Adrenal gland (tissue), 12 donors: ENCODE measurements around the gene XPOT. TPM values are rescaled to one million over a fixed set of nuclear protein-coding genes. Genes with fewer than 3 reads are reported as not detected.

ENCODE experiments used
- DNase-seq, 7 donors: peaks; one replicate each; pipeline ENCODE4 v3.0.0-alpha.2; 2019 to 2020
- H3K27ac ChIP-seq, 5 donors: fragments of 200-600 bp; sonication (generic) in 4 of 5; 1 replicate in 3 of 5; 2 replicates in 2 of 5; pipeline versions ENCODE4 v1.5.1 to v1.8.0; 2016 to 2020; ENCODE audit warnings: mild to moderate bottlenecking in 1 of 5
- H3K27me3 ChIP-seq: fragments of 200-600 bp; 2 replicates; pipeline ENCODE4 v1.8.0; 2021
- H3K36me3 ChIP-seq, 2 donors: fragments of 200-600 bp; replicated peaks in 1 of 2; 1 replicate in 1 of 2; 2 replicates in 1 of 2; pipeline versions ENCODE4 v1.5.1 to v1.8.0; 2018 to 2022
- H3K4me1 ChIP-seq, 2 donors: fragments of 200-600 bp; replicated peaks in 1 of 2; 1 replicate in 1 of 2; 2 replicates in 1 of 2; pipeline versions ENCODE4 v1.5.1 to v1.8.0; 2018 to 2021
- H3K4me3 ChIP-seq, 4 donors: fragments of 200-600 bp; sonication (generic) in 3 of 4; one replicate each; pipeline ENCODE4 v1.5.1; 2016 to 2018
- H3K9me3 ChIP-seq, 3 donors: fragments of 200-600 bp; sonication (generic) in 1 of 3; replicated peaks in 1 of 3; 1 replicate in 2 of 3; 2 replicates in 1 of 3; pipeline versions ENCODE4 v1.5.1 to v1.8.0; 2016 to 2021
- POLR2A ChIP-seq, 2 donors: fragments of 450-650 bp; IDR thresholded peaks; one replicate each; pipeline ENCODE4 v1.6.1; 2017; ENCODE audit warnings: antibody characterized with exemption in 2 of 2, mild to moderate bottlenecking in 2 of 2, moderate library complexity in 1 of 2
- WGBS, 4 donors: extraction: QIAGEN DNeasy Blood & Tissue Kit in 2 of 4; methylation state at CpG; one replicate each; pipeline versions ENCODE4 v1.1.5 to v1.1.7; 2013 to 2017; 5-methylcytosine and 5-hydroxymethylcytosine counted together
- intact Hi-C, 2 donors: fragments of 100-400 bp; cut with DNase I; formaldehyde crosslinking; loops; one replicate each; pipeline versions ENCODE4 v1.14.1 to v1.15.0; 2022 to 2023
- polyA plus RNA-seq, 3 donors: library from polyadenylated mRNA; stranded (reverse); fragments of 200-250 nt in 2 of 3; fragments of 350-450 nt in 1 of 3; fragmentation: Illumina TruSeq in 1 of 3; extraction: RNeasy Lipid Tissue Mini Kit (QIAGEN cat#74804) in 1 of 3; gene quantifications; one replicate each; pipeline ENCODE4 v1.2.3, GENCODE V29; 2013 to 2014
- total RNA-seq, 9 donors: library from RNA; depleted of rRNA in 4 of 9; stranded (reverse); fragments of >200 nt in 4 of 9; fragments of 120-200 nt in 1 of 9; fragmentation: NEBNext Ultra II Directional in 1 of 9; extraction: Animal tissue kit (Norgen Biotek cat#: 25700) in 1 of 9; gene quantifications; one replicate each; pipeline versions ENCODE4 v1.1.0 to v1.2.4, GENCODE V29; 2013 to 2023
- TF ChIP-seq, protein P1 (sequence below), 6 experiments: fragments of 450-650 bp in 4 of 6; fragments of 200-600 bp in 2 of 6; sonication (generic) in 1 of 6; IDR thresholded peaks; 1 replicate in 5 of 6; 2 replicates in 1 of 6; pipeline versions ENCODE4 v1.5.1 to v1.8.0; 2016 to 2021; ENCODE audit warnings: antibody characterized with exemption in 6 of 6, mild to moderate bottlenecking in 2 of 6, moderate library complexity in 1 of 6
- donor health status: healthy with polysubstance abuse.
- donor health status: Bipolar disorder and iron deficiency.
- donor health status: DM: yes; HTN: yes; CAD: no.
- donor health status: DM: no; HTN: no; CAD: no.
- donor health status: DM: no; HTN: no; CAD: no.
- donor health status: DM: yes; HTN: yes; CAD: no.

XPOT gene
- total and polyA plus RNA-seq, 12 donors: 12.4 to 59.6 (median 45.2) TPM

DNA sequence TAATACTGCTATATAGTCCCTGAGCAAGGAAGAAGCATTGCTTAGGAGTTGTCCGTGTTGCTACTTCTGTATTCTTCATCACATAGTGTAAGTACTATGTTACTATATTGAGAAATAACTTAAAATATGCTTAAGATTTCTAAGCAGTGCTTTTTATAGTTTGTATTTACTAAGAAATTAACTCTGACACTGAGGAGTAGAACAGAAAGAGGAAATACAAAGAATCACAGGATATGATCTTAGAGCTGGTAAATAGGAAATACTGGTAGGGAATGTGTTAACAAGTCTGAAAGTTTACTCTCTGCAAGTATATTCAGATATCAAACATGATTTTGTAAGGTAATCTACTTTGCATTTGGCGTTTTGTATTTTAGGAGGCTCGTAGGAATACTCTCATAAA, 15.5 kb downstream of the XPOT start:
- intact Hi-C loops: loop anchor here in 1 of 2 donors (10.0 kb wide), 1 partner anchor 55 kb away; no protein-coding TSS in a partner anchor
- no peaks in the 10 kb centered on the region for H3K27me3 ChIP-seq

DNA sequence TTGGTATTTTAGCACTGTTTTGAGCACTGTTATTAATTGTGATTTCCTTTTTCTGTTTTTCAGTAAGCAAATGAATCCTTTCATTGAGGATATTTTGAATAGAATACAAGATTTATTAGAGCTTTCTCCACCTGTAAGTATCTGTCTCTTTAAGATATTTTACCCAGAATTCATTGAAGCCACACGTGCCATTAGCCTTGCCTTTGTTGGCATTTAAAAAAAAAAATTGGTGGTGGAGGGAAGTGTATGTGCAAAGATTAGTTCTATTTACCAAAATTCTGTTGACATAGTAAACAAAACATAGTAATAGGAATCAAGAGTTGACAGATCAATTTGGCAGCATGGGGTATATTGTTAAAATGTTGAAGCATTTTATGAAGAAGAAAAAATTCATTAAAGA, 23.8 kb downstream of the XPOT start:
- DNase-seq: no peak
- Histone ChIP-seq H3K27ac (no peak overlapping the region), H3K36me3 (peaks cover 0 to 98% of the 10 kb centered on the region in 2 donors), H3K4me1 (no peaks in the 10 kb centered on the region), H3K4me3 (no peak overlapping the region), H3K9me3 (no peaks in the 10 kb centered on the region), H3K27me3 (no peaks in the 10 kb centered on the region)
- 30 to 41% (median 36%) methylated on average over 1 of the region's 1 CpG for WGBS, 4 donors
- TF ChIP-seq POLR2A (IDR thresholded peaks at IDR 0.05): no peak
- TF ChIP-seq, protein P1, sequence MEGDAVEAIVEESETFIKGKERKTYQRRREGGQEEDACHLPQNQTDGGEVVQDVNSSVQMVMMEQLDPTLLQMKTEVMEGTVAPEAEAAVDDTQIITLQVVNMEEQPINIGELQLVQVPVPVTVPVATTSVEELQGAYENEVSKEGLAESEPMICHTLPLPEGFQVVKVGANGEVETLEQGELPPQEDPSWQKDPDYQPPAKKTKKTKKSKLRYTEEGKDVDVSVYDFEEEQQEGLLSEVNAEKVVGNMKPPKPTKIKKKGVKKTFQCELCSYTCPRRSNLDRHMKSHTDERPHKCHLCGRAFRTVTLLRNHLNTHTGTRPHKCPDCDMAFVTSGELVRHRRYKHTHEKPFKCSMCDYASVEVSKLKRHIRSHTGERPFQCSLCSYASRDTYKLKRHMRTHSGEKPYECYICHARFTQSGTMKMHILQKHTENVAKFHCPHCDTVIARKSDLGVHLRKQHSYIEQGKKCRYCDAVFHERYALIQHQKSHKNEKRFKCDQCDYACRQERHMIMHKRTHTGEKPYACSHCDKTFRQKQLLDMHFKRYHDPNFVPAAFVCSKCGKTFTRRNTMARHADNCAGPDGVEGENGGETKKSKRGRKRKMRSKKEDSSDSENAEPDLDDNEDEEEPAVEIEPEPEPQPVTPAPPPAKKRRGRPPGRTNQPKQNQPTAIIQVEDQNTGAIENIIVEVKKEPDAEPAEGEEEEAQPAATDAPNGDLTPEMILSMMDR (IDR thresholded peaks at IDR 0.05): no peak
- intact Hi-C loops: loop anchor here in 1 of 2 donors (10.0 kb wide), 1 partner anchor 47 kb away; no protein-coding TSS in a partner anchor

More for the DNA sequence above, 15.5 kb downstream of the XPOT start:
- TF ChIP-seq, protein P1 (IDR thresholded peaks at IDR 0.05): no peak
- TF ChIP-seq POLR2A (IDR thresholded peaks at IDR 0.05): no peak
- 77 to 93% (median 86%) methylated on average over 3 of the region's 3 CpGs for WGBS, 4 donors
- no peaks in the 10 kb centered on the region for H3K4me1 ChIP-seq
- H3K27ac ChIP-seq: no peak overlapping the region
- H3K4me3 ChIP-seq: no peak overlapping the region
- DNase-seq: no peak
- H3K36me3 ChIP-seq: peaks cover 0 to 97% of the 10 kb centered on the region in 2 donors
- H3K9me3 ChIP-seq: no peaks in the 10 kb centered on the region

DNA sequence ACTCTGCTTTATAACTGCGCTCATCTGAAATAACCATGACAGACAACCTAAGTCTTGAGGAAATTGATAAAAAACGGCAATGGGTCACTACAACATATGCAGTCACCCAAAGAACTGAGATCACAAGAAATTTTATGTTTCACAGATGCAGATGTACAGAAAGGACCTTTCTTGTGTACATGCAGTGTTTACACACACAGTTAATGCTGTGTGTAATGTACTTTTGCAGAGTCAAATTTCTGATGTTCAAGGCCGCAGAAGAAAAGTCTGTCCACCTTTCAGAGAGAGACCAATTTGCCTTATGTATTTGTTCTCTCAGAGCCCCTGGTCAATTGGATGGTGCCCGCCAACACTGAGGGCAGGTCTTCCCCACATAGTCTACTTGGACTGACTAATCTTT, 24.8 kb downstream of the XPOT start:
- 85 to 94% (median 90%) methylated on average over 4 of the region's 4 CpGs for WGBS, 4 donors
- Histone ChIP-seq H3K36me3 (peaks cover 0 to 97% of the 10 kb centered on the region in 2 donors), H3K27me3 (no peaks in the 10 kb centered on the region), H3K4me1 (no peaks in the 10 kb centered on the region), H3K27ac (no peak overlapping the region), H3K4me3 (no peak overlapping the region), H3K9me3 (no peaks in the 10 kb centered on the region)
- intact Hi-C loops: loop anchor here in 1 of 2 donors (10.0 kb wide), 1 partner anchor 46 kb away; no protein-coding TSS in a partner anchor
- no peak for DNase-seq
- TF ChIP-seq POLR2A (IDR thresholded peaks at IDR 0.05): no peak
- TF ChIP-seq, protein P1 (IDR thresholded peaks at IDR 0.05): no peak

DNA sequence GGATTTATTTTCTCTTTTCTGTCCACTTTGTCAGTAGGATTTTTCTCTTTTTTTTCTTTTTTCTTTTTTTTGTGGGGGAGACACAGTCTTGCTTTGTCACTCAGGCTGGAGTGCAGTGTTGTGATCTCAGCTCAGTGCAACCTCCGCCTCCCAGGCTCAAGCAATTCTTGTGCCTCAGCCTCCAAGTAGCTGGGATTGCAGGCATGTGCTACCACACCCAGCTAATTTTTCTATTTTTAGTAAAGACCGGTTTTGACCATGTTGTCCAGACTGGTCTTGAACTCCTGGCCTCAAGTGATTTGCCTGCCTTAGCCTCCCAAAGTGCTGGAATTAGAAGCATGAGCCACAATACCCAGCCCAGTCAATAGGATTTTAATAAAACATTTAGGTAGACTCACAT, 26.7 kb downstream of the XPOT start:
- no peak for TF ChIP-seq POLR2A (IDR thresholded peaks at IDR 0.05)
- TF ChIP-seq, protein P1 (IDR thresholded peaks at IDR 0.05): no peak
- Histone ChIP-seq H3K27me3 (no peaks in the 10 kb centered on the region), H3K27ac (no peak overlapping the region), H3K36me3 (peaks cover 0 to 96% of the 10 kb centered on the region in 2 donors), H3K4me3 (no peak overlapping the region), H3K4me1 (no peaks in the 10 kb centered on the region), H3K9me3 (no peaks in the 10 kb centered on the region)
- DNase-seq: no peak
- intact Hi-C loops: no loop called here
- WGBS, 4 donors: 76 to 92% (median 82%) methylated on average over 2 of the region's 2 CpGs
